Hippocampal formation (tissue), 2 donors: ENCODE measurements around the gene C10orf120.

Experiments
- DNase-seq, 2 donors: peaks; one replicate each; lab custom pipeline; 2025; lab: John Stamatoyannopoulos, UW

The C10orf120 gene

DNA sequence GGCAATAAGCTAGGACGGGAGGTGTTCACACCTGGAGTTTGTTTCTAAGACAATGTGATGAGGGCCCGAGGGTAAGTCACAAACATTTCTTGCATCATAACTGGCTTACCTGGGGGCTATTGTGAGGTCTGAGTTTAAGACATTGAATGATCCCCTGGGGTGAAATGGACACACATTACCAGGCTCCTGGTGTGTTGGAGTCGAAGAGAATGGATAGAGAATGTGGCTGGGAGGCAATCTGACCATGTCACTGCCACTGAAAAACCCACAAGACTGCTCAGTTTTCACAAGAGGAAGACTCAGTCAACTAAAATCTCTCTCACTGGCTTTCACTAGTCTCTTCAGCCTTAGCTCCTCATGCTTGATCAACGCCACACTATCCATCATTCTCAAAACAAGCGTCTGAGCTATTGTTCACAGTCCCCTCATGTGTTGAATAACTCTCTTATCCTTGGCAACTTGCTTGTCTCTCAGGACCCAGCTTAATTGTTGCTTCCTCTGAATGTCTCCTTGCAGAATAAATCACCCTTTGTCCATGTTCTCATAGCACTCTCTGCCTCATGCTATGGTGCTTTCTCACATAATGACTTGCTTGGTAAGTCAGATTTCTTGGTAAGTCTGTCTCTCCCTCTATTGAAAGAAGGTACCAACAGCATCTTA lies at the start of gene C10orf120:
Gene C10orf120 (minus strand): TSS at position 51 of the 660 bp plus-strand sequence. CDS start 56 bp downstream, outside the sequence.
- DNase-seq: no peak

- DNase-seq: no peak
These were observed 48.9 kb upstream of the C10orf120 start for GRCh38 chr10:122748496-122748895.

- no peak for DNase-seq
These were observed 46.8 kb upstream of the C10orf120 start for GRCh38 chr10:122746408-122746807.

- DNase-seq: no peak
These were observed 44.6 kb upstream of the C10orf120 start for GRCh38 chr10:122744257-122744656.

- DNase-seq: no peak
These were observed 41.0 kb upstream of the C10orf120 start for GRCh38 chr10:122740640-122741039.

GRCh38 chr10:122738031-122738430 lies 38.4 kb upstream of the C10orf120 start:
- DNase-seq: peak in 1 of 2 donors; percentile 15

DNA sequence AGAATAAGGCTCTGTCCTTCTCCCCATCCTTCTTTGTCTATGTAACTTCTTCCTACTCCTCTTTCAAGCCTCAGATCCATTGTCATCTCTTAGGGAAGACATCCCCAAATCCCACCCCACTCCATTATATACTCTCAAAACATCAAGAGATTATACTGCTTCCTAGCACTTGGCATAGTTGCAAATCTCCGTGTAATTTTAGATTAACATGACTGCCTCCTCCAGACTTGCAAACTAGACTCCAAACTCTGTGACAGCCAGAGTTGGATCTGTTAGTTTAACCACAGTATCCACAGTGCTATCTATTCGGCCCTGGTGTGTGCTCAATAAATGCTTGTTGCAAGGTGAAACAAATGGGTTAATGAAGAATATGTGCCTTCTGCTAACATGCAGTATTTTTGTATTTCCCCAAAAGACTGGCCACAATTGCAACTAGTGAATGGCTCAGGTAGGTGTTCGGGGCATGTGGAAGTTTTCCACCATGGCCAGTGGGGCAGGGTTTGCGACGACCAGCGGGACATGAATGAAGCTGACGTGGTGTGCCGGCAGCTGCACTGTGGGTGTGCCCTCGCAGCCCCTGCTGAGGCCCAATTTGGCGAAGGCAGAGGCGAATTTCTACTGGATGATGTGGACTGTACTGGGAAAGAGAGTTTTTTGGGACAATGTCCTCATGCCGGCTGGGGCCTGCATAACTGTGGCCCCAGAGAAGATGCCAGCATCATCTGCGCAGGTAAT lies 34.5 kb upstream of the C10orf120 start:
- DNase-seq: no peak

GRCh38 chr10:122733443-122733842 lies 33.8 kb upstream of the C10orf120 start:
- DNase-seq: no peak

- DNase-seq: no peak
These were observed 30.6 kb upstream of the C10orf120 start for GRCh38 chr10:122730238-122730637.

DNA sequence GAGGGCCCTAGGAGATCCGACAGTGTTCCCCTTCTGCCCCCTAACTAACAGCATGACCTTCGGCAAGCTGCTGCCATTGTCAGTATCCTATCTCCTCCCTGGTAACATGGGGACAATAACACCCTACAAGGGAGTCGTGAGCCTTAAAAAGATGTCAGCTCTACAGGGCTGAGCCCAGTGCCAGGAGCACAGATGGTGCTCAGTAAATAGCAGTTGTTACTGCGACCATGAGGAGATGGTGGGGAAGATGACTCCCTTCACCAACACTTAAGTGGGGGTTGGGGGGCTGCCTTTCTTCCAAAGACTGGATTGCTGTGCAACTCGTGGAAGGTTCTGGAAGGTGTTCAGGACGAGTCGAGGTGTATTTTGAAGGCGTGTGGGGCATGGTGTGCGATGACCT lies 29.5 kb upstream of the C10orf120 start:
- no peak for DNase-seq

- DNase-seq: no peak
These were observed 27.8 kb upstream of the C10orf120 start for GRCh38 chr10:122727426-122727825.

- DNase-seq: no peak
These were observed 26.1 kb upstream of the C10orf120 start for GRCh38 chr10:122725768-122726167.

DNA sequence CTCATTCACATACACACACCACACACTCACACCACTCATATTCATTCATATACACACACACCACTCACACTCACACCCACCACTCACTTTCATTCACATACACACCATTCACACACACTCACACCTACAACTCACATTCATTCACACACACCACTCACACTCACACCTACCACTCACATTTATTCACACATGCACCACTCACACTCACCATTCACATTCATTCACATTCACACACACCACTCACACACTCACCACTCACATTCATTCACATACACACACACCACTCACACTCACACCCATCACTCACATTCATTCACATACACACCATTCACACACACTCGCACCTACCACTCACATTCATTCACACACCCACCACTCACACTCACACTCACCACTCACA lies 25.4 kb upstream of the C10orf120 start:
- DNase-seq: no peak

GRCh38 chr10:122721111-122721510 lies 21.5 kb upstream of the C10orf120 start:
- no peak for DNase-seq

- DNase-seq: no peak
These were observed 16.4 kb upstream of the C10orf120 start for GRCh38 chr10:122716025-122716424.

GRCh38 chr10:122715576-122715975 lies 15.9 kb upstream of the C10orf120 start:
- DNase-seq: no peak

- no peak for DNase-seq
These were observed 13.6 kb upstream of the C10orf120 start for GRCh38 chr10:122713091-122713885.

DNA sequence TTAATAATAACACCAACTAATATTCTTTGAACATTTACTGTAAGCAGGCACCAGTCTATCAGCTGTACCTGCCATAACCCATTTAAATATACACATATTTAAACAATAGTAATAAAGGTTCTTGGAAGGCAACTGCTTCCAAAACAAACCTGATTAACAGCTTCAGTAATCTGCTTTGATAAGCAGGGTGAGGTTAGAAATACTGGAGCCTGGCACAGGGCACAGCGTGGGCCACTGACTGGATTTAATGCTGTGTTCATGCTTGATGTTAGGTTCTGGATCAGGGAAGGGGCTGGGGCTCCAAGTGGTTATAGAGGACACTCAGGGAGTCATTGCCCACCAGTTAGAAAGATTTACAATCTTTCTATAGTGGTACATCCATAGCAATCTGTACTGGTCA lies 10.9 kb upstream of the C10orf120 start:
- DNase-seq: no peak

DNA sequence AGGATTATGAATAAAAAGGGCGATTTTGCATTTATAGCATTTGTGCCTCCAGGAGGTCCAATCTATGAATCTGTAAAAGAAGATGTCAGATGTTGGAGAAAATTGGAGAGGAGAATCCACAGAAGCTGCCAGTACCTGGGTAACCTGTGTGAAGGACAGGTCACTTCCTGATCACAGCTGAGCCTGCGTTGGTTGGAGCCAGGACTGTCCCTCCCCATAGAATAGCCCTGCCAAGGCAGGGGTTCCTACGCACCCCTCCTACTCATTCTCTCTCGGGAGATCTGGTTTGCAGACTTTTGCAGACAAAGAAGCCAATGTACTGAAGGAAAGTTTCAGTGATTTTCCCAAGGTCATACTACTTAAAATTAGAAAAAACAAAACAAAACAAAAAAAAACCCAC lies 10.3 kb upstream of the C10orf120 start:
- DNase-seq: no peak

DNA sequence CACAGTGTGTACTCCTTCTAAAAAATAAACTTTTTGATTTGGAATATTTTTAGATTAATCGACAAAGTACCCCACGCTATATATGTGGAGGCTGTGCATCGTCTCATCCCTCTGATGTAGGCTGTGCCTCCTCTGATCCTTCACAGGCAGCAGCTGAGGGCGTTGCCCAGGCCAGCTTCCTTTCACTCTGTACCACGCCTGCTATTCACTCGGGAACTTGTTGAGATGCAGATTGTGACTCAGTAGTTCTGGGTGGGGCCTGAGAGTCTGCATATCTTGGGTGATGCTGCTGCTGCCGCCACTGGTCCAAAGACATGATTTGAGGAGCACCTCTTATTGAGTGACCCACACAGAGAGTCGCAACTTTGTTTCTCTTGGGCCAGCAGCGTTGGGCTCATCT lies 7.9 kb upstream of the C10orf120 start:
- DNase-seq: no peak

- no peak for DNase-seq
These were observed 7.3 kb upstream of the C10orf120 start for GRCh38 chr10:122706947-122707346.

- DNase-seq: no peak
These were observed 6.8 kb upstream of the C10orf120 start for GRCh38 chr10:122706467-122706866.
